HG03045 (cell line): Measurements from ENCODE around the gene SVBP.
A peak's percentile ranks its signal among the peaks of the same experiment; 100 is the strongest.
"Not testable (repeated sequence)": the region's sequence is repeated elsewhere in the genome, so short reads cannot be mapped to it uniquely, and the experiment has no call there.

Experiments
- ATAC-seq: cut with Tn5 transposase; IDR thresholded peaks from one replicate; pipeline ENCODE4 v1.9.1; 2021; ENCODE audit warnings: mild to moderate bottlenecking, moderate library complexity; ENCODE audit not compliant: unreplicated experiment

The SVBP gene, protein sequence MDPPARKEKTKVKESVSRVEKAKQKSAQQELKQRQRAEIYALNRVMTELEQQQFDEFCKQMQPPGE

DNA sequence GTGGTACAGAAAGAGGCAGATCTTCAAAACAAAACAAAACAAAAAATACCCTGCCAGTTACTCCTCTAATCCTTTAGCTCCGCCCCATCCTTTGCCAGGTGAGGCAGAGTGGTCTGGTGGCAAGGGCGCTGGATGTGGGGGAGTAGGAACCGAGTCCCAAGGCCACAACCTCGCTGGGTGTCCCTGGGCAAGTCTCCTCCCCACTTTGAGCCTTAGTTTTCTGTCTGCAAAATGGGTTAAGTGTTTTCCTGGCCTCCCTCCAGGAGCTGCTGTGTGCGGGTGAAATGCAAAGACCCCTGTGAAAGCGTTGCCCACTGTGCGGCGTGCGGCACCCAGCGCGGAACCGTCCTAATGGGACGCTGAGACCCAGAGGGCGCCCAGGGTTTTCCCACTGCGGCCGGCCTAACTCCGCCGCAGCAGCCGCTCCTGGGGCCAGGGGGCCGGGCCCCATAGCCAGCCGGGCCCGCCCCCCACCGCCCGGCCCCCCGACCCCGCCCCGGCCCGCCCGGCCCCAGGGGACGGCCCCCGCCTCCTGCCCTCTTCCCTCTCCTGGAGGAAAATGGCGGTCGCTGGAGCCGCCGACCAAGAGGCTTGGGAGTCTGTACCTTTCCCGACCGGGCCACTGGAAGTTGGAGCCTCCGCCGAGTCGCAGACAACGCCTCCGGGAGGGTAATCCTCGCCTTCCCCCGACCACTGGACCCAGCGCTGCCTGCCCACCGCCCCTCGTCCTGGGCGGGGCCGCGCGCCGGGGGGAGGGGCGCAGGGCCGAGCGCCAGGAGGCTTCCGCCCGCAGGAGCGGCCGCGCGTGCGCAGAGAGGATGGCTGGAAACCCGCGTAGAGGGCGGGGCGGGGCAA, at the start of gene SVBP, which contains the start of gene ERMAP:
Gene SVBP (minus strand): TSS at position 813 of the 855 bp plus-strand sequence. CDS start 853 bp downstream, outside the sequence.
Gene ERMAP (plus strand): TSS at position 538 of the 855 bp plus-strand sequence. CDS start 13,327 bp downstream, outside the sequence.
- ATAC-seq = peak; percentile 84

DNA sequence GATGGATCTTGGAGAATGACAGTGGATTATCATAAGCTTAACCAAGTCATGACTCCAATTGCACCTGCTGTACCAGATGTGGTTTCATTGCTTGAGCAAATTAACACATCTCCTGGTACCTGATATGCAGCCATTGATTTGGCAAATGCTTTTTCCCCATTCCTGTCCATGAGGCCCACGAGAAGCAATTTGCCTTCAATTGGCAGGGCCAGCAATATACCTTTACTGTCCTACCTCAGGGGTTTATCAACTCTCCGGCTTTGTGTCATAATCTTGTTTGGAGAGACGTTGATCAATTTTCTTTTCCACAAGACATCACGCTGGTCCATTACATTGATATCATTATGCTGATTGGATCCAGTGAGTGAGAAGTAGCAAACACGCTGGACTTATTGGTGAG, 49.4 kb upstream of the SVBP start:
- no peak for ATAC-seq

DNA sequence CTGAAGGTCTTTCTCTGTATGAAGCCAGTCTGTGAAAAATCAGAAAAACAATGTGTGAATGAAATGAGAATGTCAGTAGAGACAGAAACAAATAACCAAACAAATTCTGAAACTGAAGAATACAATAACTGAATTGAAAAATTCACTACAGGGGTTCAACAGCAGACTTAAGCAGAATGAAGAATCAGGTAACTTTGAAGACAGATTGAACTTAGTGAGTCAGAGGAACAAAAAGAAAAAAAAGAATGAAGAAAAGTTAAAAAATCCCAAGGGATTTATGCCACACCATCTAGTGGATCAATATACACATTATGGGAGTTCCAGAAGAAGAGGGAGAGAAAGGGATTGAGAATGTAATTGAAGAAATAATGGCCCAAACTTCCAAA, 43.8 kb upstream of the SVBP start:
- no peak for ATAC-seq

DNA sequence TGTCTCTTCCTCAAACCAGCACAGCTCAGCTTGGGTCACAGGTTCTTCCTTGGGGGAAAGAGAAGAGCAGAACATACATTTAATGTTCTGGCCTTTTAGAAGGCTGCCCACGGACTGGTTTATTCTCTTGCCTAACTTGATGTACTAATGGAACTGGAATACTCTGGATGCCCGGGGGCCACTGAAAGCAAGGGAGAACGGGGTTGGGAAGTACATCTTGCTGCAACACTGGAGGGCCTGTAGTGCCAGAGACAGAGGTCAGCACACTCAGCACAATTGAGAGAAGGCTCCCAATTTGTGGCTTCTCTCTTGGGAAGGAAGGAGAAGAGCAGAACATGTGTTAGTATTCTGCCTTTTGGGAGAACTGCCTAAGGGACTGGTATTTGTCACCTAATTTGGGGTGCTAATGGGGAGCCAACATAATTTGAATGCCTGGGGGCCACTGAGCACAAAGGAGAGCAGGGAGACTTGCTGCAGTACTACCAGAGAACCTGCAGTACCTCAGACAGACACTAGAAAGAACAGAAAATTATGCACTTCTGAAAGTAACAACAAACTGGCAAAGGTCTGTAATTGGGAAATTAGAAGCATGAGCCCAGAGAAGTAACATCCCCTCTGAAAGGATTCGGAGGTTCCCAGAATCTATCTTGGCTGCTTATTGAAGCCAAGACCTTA, 43.3 kb upstream of the SVBP start:
- no peak for ATAC-seq

DNA sequence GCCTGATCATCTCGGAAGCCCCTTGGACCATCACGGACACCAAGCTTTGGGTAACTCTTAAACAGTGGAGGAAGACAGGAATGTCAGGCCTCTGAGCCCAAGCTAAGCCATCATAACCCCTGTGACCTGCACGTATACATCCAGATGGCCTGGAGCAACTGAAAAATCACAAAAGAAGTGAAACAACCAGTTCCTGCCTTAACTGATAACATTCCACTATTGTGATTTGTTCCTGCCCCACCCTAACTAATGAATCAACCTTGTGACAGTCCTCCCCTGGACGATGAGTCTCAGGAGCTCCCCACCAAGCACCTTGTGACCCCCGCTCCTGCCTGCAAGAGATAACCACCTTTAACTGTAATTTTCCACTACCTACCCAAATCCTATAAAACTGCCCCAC, 42.2 kb upstream of the SVBP start:
- not testable (repeated sequence) for ATAC-seq

DNA sequence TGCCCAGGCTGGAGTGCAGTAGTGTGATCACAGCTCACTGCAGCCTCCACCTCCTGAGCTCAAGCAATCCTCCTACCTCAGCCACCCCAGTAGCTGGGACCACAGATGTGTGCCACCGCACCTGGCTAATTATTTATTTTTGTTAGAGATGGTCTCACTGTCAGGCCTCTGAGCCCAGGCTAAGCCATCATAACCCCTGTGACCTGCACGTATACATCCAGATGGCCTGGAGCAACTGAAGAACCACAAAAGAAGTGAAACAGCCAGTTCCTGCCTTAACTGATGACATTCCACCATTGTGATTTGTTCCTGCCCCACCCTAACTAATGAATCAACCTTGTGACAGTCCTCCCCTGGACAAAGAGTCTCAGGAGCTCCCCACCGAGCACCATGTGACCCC, 39.4 kb upstream of the SVBP start:
- not testable (repeated sequence) for ATAC-seq

DNA sequence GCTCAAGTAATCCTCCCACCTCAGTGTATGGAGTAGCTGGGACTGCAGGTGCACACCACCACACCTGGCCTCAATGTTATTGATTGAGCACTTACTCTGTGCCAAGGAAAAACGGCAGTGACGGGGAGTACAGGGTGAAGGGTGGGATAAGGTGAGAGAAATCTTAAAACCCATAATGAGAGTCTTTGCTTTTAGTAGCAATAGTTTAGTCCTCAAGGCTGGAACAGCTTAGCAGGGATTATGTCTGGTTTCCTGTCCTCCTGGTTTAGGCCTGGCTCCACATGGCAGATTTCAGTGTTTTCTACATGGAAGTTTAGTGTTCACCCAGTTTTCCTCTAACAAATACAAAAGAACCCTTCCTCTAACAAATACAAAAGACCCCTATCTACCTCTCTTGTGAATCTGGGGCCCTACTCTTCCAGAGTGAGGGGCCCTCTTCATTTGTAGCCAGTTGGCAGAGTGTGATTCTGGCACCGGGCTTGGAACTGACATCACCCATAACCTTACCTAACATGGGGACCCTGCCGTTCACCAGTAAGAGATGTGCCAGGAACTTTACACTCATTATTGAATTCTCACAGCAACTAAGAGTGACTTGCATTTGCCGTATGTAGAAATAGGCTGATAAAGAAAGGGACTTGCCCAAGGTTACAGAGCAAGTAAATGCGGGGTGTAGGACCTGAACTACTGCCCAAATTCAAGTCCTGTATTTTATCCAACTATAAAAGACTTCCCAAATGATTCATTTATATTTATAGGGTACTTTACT, 36.1 kb upstream of the SVBP start:
- ATAC-seq = no peak

DNA sequence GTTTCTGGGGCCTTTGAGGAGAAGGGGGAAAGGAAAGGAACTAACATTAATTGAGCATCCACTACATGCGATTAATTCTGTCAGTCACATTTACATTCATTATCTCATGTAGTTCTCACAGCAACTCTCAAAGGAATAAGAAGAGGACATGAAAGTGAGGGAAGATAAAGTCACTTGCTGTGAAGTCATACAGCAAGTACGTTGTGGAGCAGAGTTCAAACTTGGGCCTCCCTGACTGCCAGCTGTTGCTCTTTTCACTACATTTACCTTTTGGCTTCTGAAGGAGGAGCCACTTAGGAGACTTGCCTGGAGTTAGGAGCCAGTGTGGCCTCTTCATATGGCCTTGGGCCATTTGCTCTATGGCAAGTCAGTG, 35.4 kb upstream of the SVBP start:
- no peak for ATAC-seq

DNA sequence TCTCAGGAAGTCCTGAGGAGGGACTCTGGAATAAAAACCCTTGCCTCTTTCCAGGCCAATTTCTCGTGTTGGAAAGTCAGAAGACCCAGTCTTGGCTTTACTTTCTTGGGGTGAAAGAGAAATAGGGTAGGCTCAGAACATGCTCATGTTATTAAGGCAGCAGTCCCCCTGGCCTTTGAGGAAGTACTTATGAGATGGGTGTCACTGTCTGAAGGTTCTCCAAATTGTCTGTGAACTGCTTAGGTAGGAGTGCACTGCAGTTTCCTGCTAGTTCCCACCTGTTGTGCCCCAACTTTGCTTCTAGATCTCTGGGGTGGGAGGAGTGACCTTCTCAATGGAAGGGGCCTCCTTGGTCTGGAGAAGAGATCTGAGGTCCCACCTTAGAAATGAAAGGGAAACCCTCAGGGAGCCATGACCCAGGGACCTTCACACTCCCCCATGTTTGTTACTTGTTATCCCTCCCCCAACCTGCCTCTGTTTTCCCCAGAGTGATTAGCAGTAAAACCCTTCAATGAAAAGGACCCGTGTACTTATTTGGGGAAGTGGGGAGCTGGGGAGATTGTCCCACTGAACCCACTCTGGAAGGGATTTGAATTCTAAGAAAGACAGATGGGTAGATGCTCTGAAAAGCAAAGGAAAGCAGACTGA, 34.9 kb upstream of the SVBP start:
- no peak for ATAC-seq

DNA sequence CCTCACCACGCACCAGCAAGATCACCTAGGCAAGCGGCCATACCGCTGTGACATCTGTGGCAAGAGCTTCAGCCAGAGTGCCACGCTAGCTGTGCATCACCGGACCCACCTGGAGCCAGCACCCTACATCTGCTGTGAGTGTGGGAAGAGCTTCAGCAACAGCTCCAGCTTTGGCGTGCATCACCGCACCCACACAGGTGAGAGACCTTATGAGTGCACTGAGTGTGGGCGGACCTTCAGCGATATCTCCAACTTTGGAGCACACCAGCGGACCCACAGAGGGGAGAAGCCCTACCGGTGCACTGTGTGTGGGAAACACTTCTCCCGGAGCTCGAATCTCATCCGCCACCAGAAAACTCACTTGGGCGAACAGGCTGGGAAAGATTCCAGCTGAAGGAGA, 34.2 kb upstream of the SVBP start:
- ATAC-seq = no peak

DNA sequence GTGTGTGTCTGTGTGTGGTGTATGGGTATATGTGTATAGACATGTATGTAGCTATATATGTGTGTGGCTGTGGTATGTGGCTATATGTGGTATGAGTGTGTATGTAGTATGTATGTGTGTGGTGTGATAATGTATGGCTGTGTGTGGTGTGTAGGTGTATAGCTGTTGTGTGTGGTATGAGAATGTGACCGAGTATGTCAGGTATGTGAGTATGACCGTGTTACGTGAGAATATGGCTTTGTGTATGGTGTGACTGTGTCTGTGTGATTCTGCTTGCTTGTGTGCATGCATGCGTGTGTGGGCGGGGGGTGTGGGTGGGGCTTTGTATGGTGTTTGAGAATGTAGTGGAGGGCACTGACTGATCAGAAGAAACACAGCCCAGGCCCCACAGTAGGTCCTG, 32.7 kb upstream of the SVBP start:
- ATAC-seq = no peak

DNA sequence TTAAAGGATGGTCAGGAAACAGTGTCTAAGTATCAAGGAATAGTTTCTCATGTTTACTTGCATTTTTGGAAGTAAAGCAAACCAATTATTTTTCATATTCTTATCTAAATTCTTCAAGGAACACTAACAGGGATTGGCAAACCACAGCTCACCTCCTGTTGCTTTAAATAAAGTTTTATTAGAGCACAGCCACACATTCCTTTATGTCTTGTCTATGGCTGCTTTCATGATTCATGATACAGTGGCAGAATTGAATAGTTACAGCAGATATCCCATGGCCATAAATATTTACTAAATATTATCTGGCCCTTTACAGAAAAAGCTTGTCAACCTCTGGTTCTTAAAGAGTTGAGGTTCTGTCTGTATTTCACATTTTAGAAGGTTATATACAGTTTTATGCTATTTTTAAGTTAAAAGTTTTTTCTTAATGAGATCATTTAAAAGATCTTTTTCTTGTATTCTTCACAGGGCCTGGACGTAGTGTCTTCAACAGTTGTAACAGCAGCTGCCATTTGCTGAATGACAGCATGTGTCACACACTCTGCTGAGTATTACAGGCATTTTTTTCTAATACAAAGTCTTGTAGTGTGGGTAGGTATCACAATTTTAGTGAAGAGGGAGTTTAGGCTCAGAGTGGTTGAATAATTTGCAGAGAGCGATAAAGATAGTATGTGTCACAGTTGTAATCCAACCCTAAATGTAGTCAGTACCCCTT, 31.8 kb upstream of the SVBP start:
- no peak for ATAC-seq

DNA sequence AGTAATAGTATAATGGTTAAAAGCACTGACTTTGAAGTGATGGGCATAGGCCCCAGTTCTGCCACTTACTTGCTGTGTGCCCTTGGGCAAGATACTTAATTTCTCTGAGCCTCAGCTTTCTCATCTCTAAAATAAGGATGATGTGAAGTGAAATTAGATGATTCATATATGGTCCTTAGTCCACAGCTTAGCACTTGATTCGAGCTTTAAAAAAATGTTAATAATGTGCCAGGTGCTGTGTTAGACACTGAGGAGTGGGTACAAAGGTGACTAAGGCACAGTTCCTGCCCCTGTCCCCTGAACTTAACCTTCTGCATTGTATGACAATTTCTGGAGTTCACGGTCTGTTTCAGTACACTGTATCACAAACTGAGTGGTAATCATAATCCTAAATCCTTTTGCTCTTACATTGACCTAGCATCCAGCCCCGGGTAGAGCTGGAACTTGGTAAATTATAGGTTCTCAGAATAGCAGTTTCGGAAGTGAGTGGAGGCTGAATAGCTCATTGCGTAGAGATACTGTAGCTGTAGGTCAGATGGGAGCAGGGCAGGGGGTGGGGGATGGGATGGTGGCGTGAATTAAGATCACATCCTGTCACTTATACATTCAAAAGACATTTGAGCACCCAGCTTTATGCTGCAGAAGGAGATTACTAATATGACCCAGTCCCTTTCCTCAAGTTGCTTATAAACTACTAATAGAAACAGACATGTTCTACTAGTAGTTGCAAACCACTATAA, 30.7 kb upstream of the SVBP start:
- ATAC-seq = no peak

DNA sequence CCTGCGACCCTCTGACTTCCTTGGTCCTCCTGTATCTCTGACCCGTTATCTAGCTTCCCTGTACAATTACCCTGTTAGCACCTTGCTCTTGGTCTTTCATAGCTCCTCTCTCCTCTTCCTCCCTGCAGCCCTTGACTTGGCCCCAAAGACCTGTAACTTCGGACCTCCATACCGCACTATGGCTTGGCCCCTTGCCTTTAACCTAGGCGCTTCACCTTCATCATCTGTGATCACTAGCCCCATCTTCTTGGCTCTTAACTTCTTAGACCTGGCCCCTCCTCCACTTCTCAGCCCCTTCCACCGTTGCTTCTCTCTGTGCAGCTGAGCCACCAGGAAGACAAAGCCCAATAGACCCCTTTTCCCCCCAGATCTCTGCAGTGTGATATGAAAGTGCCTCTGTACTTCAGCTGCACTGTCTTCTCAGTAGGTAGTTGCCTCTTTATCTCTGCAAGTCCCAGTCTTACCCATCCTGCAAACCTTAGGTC, 30.0 kb upstream of the SVBP start:
- ATAC-seq = no peak

DNA sequence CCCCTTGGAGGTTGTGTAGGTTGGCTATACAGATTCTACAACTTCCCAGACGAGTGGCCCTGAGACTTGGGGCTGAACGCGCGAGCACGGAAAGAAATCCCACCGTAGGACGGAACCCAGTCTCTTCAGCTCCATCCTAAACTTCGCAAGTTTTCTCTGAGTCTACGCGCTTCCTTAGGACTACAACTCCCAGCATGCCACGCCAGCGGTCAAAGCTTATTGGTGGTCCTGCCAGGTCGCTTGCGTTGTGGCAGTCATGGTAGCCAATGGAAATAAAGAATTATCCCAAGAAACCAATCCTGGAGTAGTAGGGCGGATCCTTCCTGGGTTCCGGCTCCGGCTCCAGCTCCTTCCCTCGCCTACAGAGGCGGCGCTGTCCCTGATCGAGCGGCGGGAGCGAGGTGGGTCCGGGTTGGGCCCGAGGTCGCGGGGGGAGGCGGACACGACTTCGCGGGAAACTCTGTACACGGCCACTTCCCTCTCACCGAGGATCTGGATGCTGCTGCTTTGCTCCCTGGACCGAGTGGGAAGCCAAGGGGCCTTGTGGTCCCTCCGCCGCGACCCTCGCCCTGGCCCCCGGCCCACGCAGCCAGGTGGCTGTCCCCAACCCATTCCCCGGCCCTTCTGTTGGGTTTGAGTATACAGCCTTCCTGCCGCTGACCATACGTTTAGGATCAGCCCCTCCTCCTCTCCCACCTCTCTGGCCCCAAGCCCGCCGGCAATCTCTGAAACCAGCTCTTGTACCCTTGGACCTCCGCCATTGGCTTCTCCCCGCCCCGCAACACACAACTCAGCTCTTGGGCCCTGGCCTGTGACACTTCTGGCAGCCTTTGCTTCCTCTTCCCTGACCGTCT, 29.3 kb upstream of the SVBP start, which contains the start of gene ZNF691:
Gene ZNF691 (plus strand): TSS at position 357 of the 854 bp plus-strand sequence. CDS start 3,046 bp downstream, outside the sequence.
- ATAC-seq = peak; percentile 93

DNA sequence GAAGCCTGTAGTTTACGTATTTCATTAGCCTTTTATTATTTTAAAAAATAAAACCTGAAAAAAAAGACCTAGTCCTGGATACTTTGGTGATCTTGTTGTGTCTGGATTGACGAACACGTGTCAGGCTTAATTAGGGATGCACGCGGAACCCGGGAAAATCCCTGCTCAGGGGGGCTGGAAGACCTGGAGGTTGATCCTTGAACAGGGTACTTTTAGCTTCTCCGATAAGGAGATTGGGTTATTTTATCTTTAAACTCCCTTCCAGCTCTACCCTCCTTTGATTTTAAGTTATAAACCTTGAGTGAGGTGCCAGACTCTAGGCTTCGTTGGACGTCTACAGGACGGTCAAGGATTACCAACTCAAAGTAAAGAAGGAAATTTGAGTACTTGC, 28.7 kb upstream of the SVBP start:
- ATAC-seq = peak; percentile 20

DNA sequence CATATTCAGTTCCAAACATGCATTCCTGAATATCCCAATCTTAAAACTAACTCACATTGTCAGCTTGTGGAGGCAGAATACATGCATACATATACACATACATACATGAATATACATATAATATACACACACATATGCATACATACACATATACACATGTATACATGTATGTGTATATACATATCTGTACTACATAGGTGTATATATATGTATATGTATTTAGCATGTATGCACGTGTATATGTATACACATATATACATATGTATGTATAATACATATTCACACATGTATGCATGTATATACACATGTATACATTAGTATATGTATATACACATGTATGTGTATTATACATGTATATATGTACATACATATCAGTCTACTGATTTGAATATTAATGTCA, 28.0 kb upstream of the SVBP start:
- ATAC-seq = no peak

DNA sequence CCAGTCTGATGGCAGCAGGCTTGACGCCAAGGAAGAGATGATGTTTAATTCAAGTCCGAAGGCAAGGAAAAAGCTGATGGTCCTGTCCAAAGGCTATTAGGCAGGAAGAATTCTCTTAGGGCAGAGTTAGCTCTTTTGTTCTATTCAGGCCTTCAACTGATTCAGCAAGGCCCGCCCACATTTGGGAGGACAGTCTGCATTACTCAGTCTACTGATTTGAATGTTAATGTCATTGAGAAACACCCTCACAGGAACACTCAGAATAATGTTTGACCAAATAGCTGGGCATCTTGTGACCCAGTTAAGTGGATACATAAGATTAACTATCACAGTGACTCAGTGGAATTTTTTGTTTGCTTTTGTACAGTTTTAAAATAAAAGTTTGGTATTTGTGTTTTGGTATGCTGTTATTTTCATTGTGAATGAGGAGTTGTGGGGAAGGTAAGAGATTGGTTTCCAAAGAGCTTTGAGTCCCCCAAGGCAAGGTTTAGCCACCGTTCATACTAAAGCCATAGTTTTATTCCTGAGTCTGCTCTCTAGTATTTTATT, 27.5 kb upstream of the SVBP start:
- no peak for ATAC-seq
